ENCODE data around the gene CDK6. TPM values are rescaled to one million over a fixed set of nuclear protein-coding genes. Genes with fewer than 3 reads are reported as not detected.

CDK6 gene
- total and polyA plus RNA-seq, 2 experiments from 2014 or later, result 7.4 to 23.7 TPM

DNA sequence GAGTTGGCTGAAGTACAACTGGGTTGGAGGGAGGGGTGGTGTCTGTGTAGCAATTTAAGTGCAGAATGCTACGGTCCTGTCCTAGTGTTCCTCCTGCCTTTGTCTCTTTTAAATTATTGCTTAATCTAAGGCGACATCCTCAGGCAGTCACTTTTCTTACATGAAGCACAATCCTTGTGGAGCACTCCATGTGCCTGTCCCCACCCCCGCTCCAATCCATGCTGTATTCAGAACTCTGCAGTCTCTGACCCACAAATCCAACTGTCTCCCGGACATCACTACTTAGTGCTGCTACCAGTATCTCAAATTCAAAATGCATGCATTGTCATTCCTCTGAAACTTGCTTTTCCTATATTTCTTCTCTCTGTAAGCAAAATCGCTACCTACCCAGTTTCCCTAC lies 154.7 kb downstream of the CDK6 start:
- Histone ChIP-seq H3K27ac (ENCODE audit: low read depth) (no peak overlapping the region), H4K20me1 (replicated peaks; ENCODE audit: insufficient read depth) (no peaks in the 10 kb centered on the region), H3K4me1 (ENCODE audit: insufficient read depth) (peaks cover 27% of the 10 kb centered on the region), H3K4me2 (no peak overlapping the region), H3K4me3 (no peak overlapping the region), H3K79me2 (replicated peaks; ENCODE audit: insufficient read depth) (no peaks in the 10 kb centered on the region), H3K36me3 (ENCODE audit: insufficient read depth) (no peaks in the 10 kb centered on the region), H2AFZ (no peak overlapping the region), H3K27me3 (ENCODE audit: insufficient read depth) (peaks cover 25% of the 10 kb centered on the region), H3K9me2 (ENCODE audit: insufficient read depth) (0 out of 2 replicates have a peak, but pooled peaks cover 4% of the 10 kb centered on the region), H3F3A (replicated peaks; ENCODE audit: low read depth) (no peaks in the 10 kb centered on the region)
- Mint-ChIP-seq H3K4me3 (no peak overlapping the region), H3K27ac (no peak overlapping the region), H3K36me3 (ENCODE audit: low read depth) (no peaks in the 10 kb centered on the region), H3K4me1 (peaks cover 38% of the 10 kb centered on the region), H3K27me3 (ENCODE audit: insufficient read depth, low read depth, poor library complexity) (peaks cover 8% of the 10 kb centered on the region), H3K9me3 (no peaks in the 10 kb centered on the region)
- TF ChIP-seq ZNF331 (CRISPR knock-in tag; IDR thresholded peaks at IDR 0.05; ENCODE audit: low read depth), result no peak
- TF ChIP-seq, protein P1, sequence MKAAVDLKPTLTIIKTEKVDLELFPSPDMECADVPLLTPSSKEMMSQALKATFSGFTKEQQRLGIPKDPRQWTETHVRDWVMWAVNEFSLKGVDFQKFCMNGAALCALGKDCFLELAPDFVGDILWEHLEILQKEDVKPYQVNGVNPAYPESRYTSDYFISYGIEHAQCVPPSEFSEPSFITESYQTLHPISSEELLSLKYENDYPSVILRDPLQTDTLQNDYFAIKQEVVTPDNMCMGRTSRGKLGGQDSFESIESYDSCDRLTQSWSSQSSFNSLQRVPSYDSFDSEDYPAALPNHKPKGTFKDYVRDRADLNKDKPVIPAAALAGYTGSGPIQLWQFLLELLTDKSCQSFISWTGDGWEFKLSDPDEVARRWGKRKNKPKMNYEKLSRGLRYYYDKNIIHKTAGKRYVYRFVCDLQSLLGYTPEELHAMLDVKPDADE (IDR thresholded peaks at IDR 0.05), result no peak
- TF ChIP-seq, protein P2, sequence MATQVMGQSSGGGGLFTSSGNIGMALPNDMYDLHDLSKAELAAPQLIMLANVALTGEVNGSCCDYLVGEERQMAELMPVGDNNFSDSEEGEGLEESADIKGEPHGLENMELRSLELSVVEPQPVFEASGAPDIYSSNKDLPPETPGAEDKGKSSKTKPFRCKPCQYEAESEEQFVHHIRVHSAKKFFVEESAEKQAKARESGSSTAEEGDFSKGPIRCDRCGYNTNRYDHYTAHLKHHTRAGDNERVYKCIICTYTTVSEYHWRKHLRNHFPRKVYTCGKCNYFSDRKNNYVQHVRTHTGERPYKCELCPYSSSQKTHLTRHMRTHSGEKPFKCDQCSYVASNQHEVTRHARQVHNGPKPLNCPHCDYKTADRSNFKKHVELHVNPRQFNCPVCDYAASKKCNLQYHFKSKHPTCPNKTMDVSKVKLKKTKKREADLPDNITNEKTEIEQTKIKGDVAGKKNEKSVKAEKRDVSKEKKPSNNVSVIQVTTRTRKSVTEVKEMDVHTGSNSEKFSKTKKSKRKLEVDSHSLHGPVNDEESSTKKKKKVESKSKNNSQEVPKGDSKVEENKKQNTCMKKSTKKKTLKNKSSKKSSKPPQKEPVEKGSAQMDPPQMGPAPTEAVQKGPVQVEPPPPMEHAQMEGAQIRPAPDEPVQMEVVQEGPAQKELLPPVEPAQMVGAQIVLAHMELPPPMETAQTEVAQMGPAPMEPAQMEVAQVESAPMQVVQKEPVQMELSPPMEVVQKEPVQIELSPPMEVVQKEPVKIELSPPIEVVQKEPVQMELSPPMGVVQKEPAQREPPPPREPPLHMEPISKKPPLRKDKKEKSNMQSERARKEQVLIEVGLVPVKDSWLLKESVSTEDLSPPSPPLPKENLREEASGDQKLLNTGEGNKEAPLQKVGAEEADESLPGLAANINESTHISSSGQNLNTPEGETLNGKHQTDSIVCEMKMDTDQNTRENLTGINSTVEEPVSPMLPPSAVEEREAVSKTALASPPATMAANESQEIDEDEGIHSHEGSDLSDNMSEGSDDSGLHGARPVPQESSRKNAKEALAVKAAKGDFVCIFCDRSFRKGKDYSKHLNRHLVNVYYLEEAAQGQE (IDR thresholded peaks at IDR 0.05; ENCODE audit: unreplicated experiment), result no peak
- DNase-seq (ENCODE audit: low spot score) (no peak), ATAC-seq (no peak)

DNA sequence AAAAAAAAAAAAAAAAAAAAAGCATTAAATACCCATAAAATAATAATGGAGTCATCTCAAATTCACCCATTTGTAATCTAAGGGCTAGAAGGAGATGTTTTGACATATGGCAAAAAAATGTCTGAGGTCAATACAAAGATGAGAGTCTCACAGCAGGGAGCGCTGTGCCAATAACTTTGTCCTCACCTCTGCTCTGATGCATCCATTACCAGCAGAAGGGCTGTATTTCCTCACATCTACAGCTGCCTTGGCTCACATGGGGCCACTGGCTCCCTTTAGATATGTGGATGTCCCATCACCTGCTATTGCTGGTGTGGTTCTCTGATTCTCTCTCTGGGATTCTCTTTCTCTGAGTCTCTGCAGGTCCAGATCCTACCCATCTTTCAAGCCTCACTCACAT lies 155.9 kb downstream of the CDK6 start:
- ATAC-seq (no peak), DNase-seq (ENCODE audit: low spot score) (no peak)
- TF ChIP-seq ZNF114 (CRISPR knock-in tag; IDR thresholded peaks at IDR 0.05) (no peak), JUNB (IDR thresholded peaks at IDR 0.05; ENCODE audit: unreplicated experiment) (no peak), POLR2AphosphoS5 (IDR thresholded peaks at IDR 0.05; ENCODE audit: low read depth) (no peak), NANOG (IDR thresholded peaks at IDR 0.05; ENCODE audit: borderline replicate concordance) (no peak)
- TF ChIP-seq, protein P2 (IDR thresholded peaks at IDR 0.05; ENCODE audit: unreplicated experiment), result no peak
- no peaks in the 10 kb centered on the region for H3K36me3 ChIP-seq (ENCODE audit: insufficient read depth)
- peaks cover 25% of the 10 kb centered on the region for H3K27me3 ChIP-seq (ENCODE audit: insufficient read depth)
- Mint-ChIP-seq H3K4me3 (no peak overlapping the region), H3K4me1 (peaks cover 34% of the 10 kb centered on the region), H3K27me3 (ENCODE audit: insufficient read depth, low read depth, poor library complexity) (peaks cover 8% of the 10 kb centered on the region), H3K27ac (no peak overlapping the region), H3K36me3 (ENCODE audit: low read depth) (no peaks in the 10 kb centered on the region), H3K9me3 (no peaks in the 10 kb centered on the region)
- H3K9me2 ChIP-seq (ENCODE audit: insufficient read depth), result 0 out of 2 replicates have a peak, but pooled peaks cover 4% of the 10 kb centered on the region
- no peak overlapping the region for H2AFZ ChIP-seq
- H3K27ac ChIP-seq (ENCODE audit: low read depth), result no peak overlapping the region
- no peaks in the 10 kb centered on the region for H3K79me2 ChIP-seq (replicated peaks; ENCODE audit: insufficient read depth)
- no peak overlapping the region for H3K4me2 ChIP-seq
- peaks cover 27% of the 10 kb centered on the region for H3K4me1 ChIP-seq (ENCODE audit: insufficient read depth)
- H3F3A ChIP-seq (replicated peaks; ENCODE audit: low read depth), result no peaks in the 10 kb centered on the region
- no peak overlapping the region for H3K4me3 ChIP-seq
- no peaks in the 10 kb centered on the region for H4K20me1 ChIP-seq (replicated peaks; ENCODE audit: insufficient read depth)
